ENCODE measurements around the gene NHSL1.

Gene NHSL1

GRCh38 chr6:138522611-138523010, 23.3 kb upstream of the NHSL1 start:
- H3K9me3 ChIP-seq (ENCODE audit: control insufficient read depth, low read length): peaks cover 4% of the 10 kb centered on the region
- H3K9ac ChIP-seq (ENCODE audit: low read length): peak overlapping the region; percentile 21
- no peaks in the 10 kb centered on the region for H3K27me3 ChIP-seq (replicated peaks; ENCODE audit: control insufficient read depth, insufficient read depth, low read length)
- no peak overlapping the region for H3K4me3 ChIP-seq (ENCODE audit: low read length)
- no peaks in the 10 kb centered on the region for H3K36me3 ChIP-seq (ENCODE audit: control insufficient read depth, insufficient read depth, low read length, severe bottlenecking)
- no peak for DNase-seq (ENCODE audit: low read depth)
- H3K4me1 ChIP-seq (ENCODE audit: control insufficient read depth, insufficient read depth, low read length): peaks cover 44% of the 10 kb centered on the region

- Histone ChIP-seq H3K4me1 (ENCODE audit: control insufficient read depth, insufficient read depth, low read length) (peaks cover 36% of the 10 kb centered on the region), H3K4me3 (ENCODE audit: low read length) (no peak overlapping the region)
- no peak for DNase-seq (ENCODE audit: low read depth)
Observed at GRCh38 chr6:138521790-138522189, 22.5 kb upstream of the NHSL1 start.

GRCh38 chr6:138520463-138520862, 21.2 kb upstream of the NHSL1 start:
- no peaks in the 10 kb centered on the region for H3K27me3 ChIP-seq (replicated peaks; ENCODE audit: control insufficient read depth, insufficient read depth, low read length)
- peaks cover 5% of the 10 kb centered on the region for H3K9me3 ChIP-seq (ENCODE audit: control insufficient read depth, low read length)
- no peaks in the 10 kb centered on the region for H3K36me3 ChIP-seq (ENCODE audit: control insufficient read depth, insufficient read depth, low read length, severe bottlenecking)
- peaks cover 31% of the 10 kb centered on the region for H3K4me1 ChIP-seq (ENCODE audit: control insufficient read depth, insufficient read depth, low read length)
- peak; percentile 74 for DNase-seq (ENCODE audit: low read depth)
- no peak overlapping the region for H3K4me3 ChIP-seq (ENCODE audit: low read length)
- no peak overlapping the region for H3K9ac ChIP-seq (ENCODE audit: low read length)

More at GRCh38 chr6:138521790-138522189, 22.5 kb upstream of the NHSL1 start:
- H3K9ac ChIP-seq (ENCODE audit: low read length): no peak overlapping the region
- H3K27me3 ChIP-seq (replicated peaks; ENCODE audit: control insufficient read depth, insufficient read depth, low read length): no peaks in the 10 kb centered on the region
- no peaks in the 10 kb centered on the region for H3K36me3 ChIP-seq (ENCODE audit: control insufficient read depth, insufficient read depth, low read length, severe bottlenecking)
- H3K9me3 ChIP-seq (ENCODE audit: control insufficient read depth, low read length): peaks cover 5% of the 10 kb centered on the region

- H3K27me3 ChIP-seq (replicated peaks; ENCODE audit: control insufficient read depth, insufficient read depth, low read length): no peaks in the 10 kb centered on the region
- no peak overlapping the region for H3K4me3 ChIP-seq (ENCODE audit: low read length)
- DNase-seq (ENCODE audit: low read depth): no peak
- peaks cover 18% of the 10 kb centered on the region for H3K4me1 ChIP-seq (ENCODE audit: control insufficient read depth, insufficient read depth, low read length)
- peaks cover 5% of the 10 kb centered on the region for H3K9me3 ChIP-seq (ENCODE audit: control insufficient read depth, low read length)
- H3K36me3 ChIP-seq (ENCODE audit: control insufficient read depth, insufficient read depth, low read length, severe bottlenecking): no peaks in the 10 kb centered on the region
- H3K9ac ChIP-seq (ENCODE audit: low read length): no peak overlapping the region
Observed at GRCh38 chr6:138518054-138518453, 18.8 kb upstream of the NHSL1 start.

GRCh38 chr6:138517635-138518034, 18.3 kb upstream of the NHSL1 start:
- peak; percentile 39 for DNase-seq (ENCODE audit: low read depth)
- H3K36me3 ChIP-seq (ENCODE audit: control insufficient read depth, insufficient read depth, low read length, severe bottlenecking): no peaks in the 10 kb centered on the region

GRCh38 chr6:138515657-138516248, 16.5 kb upstream of the NHSL1 start:
- Histone ChIP-seq H3K36me3 (ENCODE audit: control insufficient read depth, insufficient read depth, low read length, severe bottlenecking) (no peaks in the 10 kb centered on the region), H3K9me3 (ENCODE audit: control insufficient read depth, low read length) (peaks cover 5% of the 10 kb centered on the region), H3K27me3 (replicated peaks; ENCODE audit: control insufficient read depth, insufficient read depth, low read length) (no peaks in the 10 kb centered on the region), H3K4me3 (ENCODE audit: low read length) (no peak overlapping the region), H3K4me1 (ENCODE audit: control insufficient read depth, insufficient read depth, low read length) (peaks cover 5% of the 10 kb centered on the region), H3K9ac (ENCODE audit: low read length) (no peak overlapping the region)
- DNase-seq (ENCODE audit: low read depth): no peak

More at GRCh38 chr6:138517635-138518034, 18.3 kb upstream of the NHSL1 start:
- Histone ChIP-seq H3K9me3 (ENCODE audit: control insufficient read depth, low read length) (peaks cover 5% of the 10 kb centered on the region), H3K4me1 (ENCODE audit: control insufficient read depth, insufficient read depth, low read length) (peaks cover 14% of the 10 kb centered on the region), H3K9ac (ENCODE audit: low read length) (no peak overlapping the region), H3K4me3 (ENCODE audit: low read length) (no peak overlapping the region), H3K27me3 (replicated peaks; ENCODE audit: control insufficient read depth, insufficient read depth, low read length) (no peaks in the 10 kb centered on the region)

- peaks cover 5% of the 10 kb centered on the region for H3K4me1 ChIP-seq (ENCODE audit: control insufficient read depth, insufficient read depth, low read length)
- H3K36me3 ChIP-seq (ENCODE audit: control insufficient read depth, insufficient read depth, low read length, severe bottlenecking): no peaks in the 10 kb centered on the region
- peaks cover 5% of the 10 kb centered on the region for H3K9me3 ChIP-seq (ENCODE audit: control insufficient read depth, low read length)
- H3K27me3 ChIP-seq (replicated peaks; ENCODE audit: control insufficient read depth, insufficient read depth, low read length): no peaks in the 10 kb centered on the region
- H3K9ac ChIP-seq (ENCODE audit: low read length): no peak overlapping the region
- no peak for DNase-seq (ENCODE audit: low read depth)
- no peak overlapping the region for H3K4me3 ChIP-seq (ENCODE audit: low read length)
Observed at GRCh38 chr6:138514860-138515540, 15.7 kb upstream of the NHSL1 start.

- H3K27me3 ChIP-seq (replicated peaks; ENCODE audit: control insufficient read depth, insufficient read depth, low read length): no peaks in the 10 kb centered on the region
- no peaks in the 10 kb centered on the region for H3K36me3 ChIP-seq (ENCODE audit: control insufficient read depth, insufficient read depth, low read length, severe bottlenecking)
- H3K9me3 ChIP-seq (ENCODE audit: control insufficient read depth, low read length): peaks cover under 1% of the 10 kb centered on the region
- no peak overlapping the region for H3K4me3 ChIP-seq (ENCODE audit: low read length)
- peaks cover 5% of the 10 kb centered on the region for H3K4me1 ChIP-seq (ENCODE audit: control insufficient read depth, insufficient read depth, low read length)
- no peak overlapping the region for H3K9ac ChIP-seq (ENCODE audit: low read length)
- DNase-seq (ENCODE audit: low read depth): no peak
Observed at GRCh38 chr6:138512609-138513008, 13.3 kb upstream of the NHSL1 start.

- Histone ChIP-seq H3K9ac (ENCODE audit: low read length) (no peak overlapping the region), H3K4me3 (ENCODE audit: low read length) (no peak overlapping the region), H3K36me3 (ENCODE audit: control insufficient read depth, insufficient read depth, low read length, severe bottlenecking) (no peaks in the 10 kb centered on the region), H3K4me1 (ENCODE audit: control insufficient read depth, insufficient read depth, low read length) (peaks cover 5% of the 10 kb centered on the region), H3K9me3 (ENCODE audit: control insufficient read depth, low read length) (no peaks in the 10 kb centered on the region), H3K27me3 (replicated peaks; ENCODE audit: control insufficient read depth, insufficient read depth, low read length) (no peaks in the 10 kb centered on the region)
- no peak for DNase-seq (ENCODE audit: low read depth)
Observed at GRCh38 chr6:138510093-138510492, 10.8 kb upstream of the NHSL1 start.

GRCh38 chr6:138509371-138509770, 10.1 kb upstream of the NHSL1 start:
- Histone ChIP-seq H3K9me3 (ENCODE audit: control insufficient read depth, low read length) (no peaks in the 10 kb centered on the region), H3K36me3 (ENCODE audit: control insufficient read depth, insufficient read depth, low read length, severe bottlenecking) (no peaks in the 10 kb centered on the region), H3K9ac (ENCODE audit: low read length) (no peak overlapping the region), H3K27me3 (replicated peaks; ENCODE audit: control insufficient read depth, insufficient read depth, low read length) (no peaks in the 10 kb centered on the region), H3K4me1 (ENCODE audit: control insufficient read depth, insufficient read depth, low read length) (peaks cover 5% of the 10 kb centered on the region), H3K4me3 (ENCODE audit: low read length) (no peak overlapping the region)
- peak; percentile 63 for DNase-seq (ENCODE audit: low read depth)

GRCh38 chr6:138508676-138508988, 9.3 kb upstream of the NHSL1 start:
- no peak for DNase-seq (ENCODE audit: low read depth)
- Histone ChIP-seq H3K4me3 (ENCODE audit: low read length) (no peak overlapping the region), H3K27me3 (replicated peaks; ENCODE audit: control insufficient read depth, insufficient read depth, low read length) (no peaks in the 10 kb centered on the region), H3K36me3 (ENCODE audit: control insufficient read depth, insufficient read depth, low read length, severe bottlenecking) (no peaks in the 10 kb centered on the region), H3K4me1 (ENCODE audit: control insufficient read depth, insufficient read depth, low read length) (peaks cover 4% of the 10 kb centered on the region), H3K9ac (ENCODE audit: low read length) (no peak overlapping the region), H3K9me3 (ENCODE audit: control insufficient read depth, low read length) (no peaks in the 10 kb centered on the region)

Data from adipocyte (in vitro differentiated cells).